Measurements from ENCODE around the gene STARD7.

- TF ChIP-seq CTCF (IDR thresholded peaks at IDR 0.05) = no peak
- TF ChIP-seq POLR2A (IDR thresholded peaks at IDR 0.05) = no peak
Observed at GRCh38 chr2:96209011-96209728, 543 bp upstream of the STARD7 start.

Data from body of pancreas (tissue), 4 donors.